ENCODE data around the gene TMPRSS2.
"Not testable (repeated sequence)": the region's sequence is repeated elsewhere in the genome, so short reads cannot be mapped to it uniquely, and the experiment has no call there.

Gene TMPRSS2

GRCh38 chr21:41444703-41445464 lies 63.1 kb downstream of the TMPRSS2 start:
- no peak for DNase-seq

GRCh38 chr21:41443562-41443961 lies 64.4 kb downstream of the TMPRSS2 start:
- DNase-seq, result no peak

DNA sequence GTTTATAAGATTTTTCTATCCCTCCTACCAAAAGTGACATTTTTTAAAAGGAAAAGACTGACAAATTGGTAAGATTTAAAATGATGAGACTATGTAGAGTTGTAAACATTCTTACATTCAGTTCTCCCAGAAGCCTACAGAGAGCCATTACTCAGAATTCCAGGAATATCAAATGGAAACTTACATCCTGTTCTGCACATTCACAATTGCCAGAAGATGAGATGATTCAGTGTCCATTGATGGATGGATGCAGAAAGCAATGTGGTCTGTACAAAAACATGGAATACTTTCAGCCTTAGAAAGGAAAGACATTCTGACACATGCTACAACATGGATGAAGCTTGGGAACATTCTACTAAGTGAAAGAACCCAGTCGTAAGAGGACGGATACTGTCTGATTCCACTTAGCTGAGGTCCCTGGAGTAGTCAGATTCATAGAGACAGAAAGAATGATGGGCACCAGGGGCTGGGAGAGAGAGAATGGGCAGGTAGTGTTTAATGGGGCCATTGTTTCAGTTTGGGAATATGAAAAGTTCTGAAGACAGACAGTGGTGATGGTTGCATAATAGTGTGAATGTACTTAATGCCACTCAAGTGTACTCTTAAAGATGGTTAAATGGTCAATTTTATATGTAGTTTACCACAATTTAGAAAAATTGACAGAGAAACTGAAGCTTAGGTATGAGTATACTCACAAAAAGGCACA lies 65.3 kb downstream of the TMPRSS2 start:
- DNase-seq, result no peak

GRCh38 chr21:41441546-41441945 lies 66.4 kb downstream of the TMPRSS2 start:
- DNase-seq, result no peak

DNA sequence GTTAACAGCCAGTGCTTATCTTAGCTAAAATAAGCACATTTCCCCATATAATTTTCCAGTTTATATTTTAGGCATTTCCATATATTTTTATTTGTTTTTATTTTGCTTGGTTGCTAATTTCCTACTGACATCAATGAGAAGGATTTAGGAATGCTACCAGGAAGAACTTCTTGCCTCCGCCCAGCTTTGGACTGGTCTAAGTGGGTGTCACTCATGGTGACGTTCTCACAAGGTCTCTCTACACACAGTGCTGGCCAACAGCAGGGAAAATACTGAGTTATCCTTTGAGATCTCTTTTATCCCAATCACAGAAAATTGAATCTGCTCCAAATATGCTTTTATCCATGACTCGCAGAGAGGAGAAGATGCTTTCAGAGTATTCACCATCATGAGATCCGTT lies 68.7 kb downstream of the TMPRSS2 start:
- DNase-seq, result no peak

DNA sequence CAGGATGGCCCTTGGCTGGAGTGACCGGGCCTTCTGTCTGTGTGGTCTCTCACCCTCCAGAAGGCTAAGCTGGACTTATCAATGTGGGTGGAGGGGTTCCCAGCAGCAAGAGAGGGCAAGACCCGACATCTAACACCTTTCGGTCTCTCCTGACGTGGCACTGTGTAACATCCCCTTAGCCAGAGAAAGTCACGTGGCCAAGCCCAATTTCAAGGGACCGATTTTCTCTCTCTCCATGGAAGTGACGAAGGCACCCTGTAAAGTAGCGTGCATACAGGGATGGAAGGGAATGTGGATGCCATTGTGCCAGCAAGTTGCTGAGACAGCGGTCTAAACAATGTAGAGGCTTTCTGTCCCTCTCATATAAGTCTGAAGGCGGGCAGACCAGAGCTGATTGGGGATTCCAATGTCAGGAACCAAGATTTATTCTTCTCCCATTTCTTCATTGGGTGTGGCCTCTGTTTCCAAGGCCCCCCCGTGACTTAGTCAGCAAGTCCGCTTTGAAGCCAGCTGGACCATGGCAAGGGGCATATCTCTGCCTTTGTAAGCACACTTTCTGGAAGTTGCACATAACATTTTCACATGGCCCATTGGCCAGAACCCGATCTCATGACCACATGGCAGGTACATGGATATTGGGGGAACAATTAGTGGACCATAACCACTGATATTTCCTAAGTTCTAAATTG lies 69.4 kb downstream of the TMPRSS2 start:
- no peak for DNase-seq

DNA sequence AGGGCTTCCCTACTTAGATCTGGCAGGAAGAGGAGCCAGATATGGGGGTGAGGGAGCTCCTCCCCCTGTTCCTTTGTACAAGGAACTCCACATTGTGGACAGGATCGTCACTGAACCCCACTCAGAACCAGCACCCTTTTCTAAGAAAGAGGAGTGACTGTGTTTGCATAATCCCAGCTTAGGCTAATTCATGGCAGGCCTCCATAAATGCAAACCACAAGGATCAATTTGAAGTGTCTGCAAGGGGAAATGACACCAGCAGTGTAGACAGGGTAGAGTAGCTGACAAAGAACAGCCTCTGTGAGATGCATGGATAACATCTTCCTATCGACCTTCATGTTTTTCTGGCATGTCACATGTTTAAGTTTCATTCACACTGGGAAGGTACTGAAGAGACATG lies 70.2 kb downstream of the TMPRSS2 start:
- no peak for DNase-seq

- no peak for DNase-seq
Observed at GRCh38 chr21:41435706-41436105, 72.3 kb downstream of the TMPRSS2 start.

- no peak for DNase-seq
Observed at GRCh38 chr21:41433566-41433965, 74.4 kb downstream of the TMPRSS2 start.

DNA sequence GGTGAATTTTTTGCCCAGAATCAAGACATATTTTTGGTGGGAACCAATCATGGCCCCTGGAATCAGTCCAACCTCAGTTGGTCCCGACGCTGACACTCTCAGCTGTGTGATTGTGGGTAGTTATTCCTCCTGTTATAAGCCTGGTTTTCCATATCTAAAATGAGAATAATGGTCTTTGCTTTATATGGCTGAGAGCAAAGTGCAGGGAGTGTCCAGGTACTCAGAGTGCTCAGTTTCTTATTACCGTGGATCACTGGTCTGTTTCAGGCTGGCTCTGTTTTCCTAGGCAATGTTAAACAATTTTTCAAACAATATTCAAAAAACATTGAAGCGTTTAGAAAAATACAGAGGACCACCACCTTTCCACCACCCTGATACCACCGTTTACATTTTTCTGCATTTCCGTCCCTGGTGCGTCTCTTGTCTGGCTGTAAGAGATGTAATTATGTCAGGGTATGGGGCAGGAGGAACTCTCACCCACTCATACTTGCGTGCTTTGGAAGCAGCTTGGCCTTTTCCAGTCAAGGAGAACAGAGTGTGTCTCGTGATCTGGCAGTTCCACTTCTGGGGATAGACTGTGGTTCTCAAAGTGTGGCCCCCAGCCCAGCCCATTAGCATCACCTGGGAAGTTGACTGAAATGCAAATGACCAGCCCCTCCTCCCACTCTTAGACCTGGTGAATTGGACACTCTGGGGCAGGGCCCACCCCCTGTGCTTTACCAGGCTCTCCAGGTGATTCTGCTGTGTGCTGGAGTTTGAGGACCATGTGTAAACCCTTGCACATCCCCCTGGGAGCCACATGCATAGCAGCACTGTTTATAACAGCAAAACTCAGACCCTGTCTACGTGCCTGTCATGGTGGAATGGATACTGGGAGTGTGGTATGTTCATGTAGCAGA lies 75.1 kb downstream of the TMPRSS2 start:
- DNase-seq, result no peak

DNA sequence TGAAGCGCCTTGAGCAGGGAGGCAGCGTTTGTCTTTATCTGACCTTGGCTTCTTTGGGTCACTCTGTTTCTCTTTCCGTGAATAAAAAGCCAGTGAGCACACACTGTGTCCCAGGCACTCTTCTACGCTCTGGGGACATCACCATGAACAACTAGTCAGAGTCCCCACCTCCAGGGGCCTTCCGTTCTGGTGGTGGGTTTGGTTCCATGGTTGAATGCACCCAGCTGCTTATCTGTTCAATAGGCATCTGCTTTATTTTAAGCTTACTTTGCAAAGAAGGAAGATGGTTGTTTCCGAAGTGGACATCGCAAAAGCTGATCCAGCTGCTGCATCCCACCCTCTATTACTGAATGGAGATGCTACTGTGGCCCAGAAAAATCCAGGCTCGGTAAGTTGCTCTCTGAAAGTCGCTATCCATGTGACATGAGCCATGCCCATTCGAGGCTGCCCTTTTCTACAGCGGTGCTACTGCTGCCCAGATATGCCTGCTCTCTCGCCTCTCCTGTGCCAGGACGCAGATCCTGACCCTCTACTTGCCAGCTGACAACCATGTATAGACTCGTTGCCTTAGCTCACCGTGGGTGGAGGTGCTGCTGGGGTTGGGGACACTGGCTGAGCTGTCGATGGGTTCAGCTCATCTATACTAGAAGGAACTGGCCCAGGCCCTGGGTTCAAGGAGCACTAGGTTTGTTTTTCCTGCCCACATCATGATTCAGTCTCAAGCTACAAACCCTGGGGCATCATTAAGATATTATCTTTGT lies 76.0 kb downstream of the TMPRSS2 start:
- no peak for DNase-seq

DNA sequence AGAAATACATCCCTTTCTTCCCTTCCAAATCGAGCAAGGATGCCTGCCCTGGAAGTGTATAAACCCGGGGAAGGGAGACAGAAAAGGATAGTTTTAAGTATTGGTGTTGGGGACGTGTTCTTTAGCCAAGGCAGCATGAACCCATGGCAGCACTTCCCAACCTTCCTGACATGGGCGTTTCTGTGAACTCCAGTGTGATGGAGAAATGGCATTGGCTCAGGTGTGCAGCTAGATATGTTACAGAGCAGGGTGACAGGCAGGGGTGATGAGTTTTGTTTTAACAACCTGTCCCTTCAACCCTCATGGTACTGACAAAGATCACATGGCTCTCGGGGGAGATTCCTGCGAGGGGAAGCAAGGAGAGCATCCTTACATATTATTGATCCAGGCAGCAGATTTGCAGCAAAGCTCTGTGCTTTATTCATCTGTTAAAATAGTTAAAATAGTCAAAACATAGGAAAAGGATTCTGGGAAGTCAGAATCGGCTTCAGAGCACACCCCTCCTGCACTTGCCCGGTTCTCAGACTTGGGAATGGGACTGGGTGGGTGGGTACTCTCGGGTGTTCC lies 78.0 kb downstream of the TMPRSS2 start:
- DNase-seq, result no peak

GRCh38 chr21:41429305-41429704 lies 78.7 kb downstream of the TMPRSS2 start:
- no peak for DNase-seq

- no peak for DNase-seq
Observed at GRCh38 chr21:41428847-41429246, 79.1 kb downstream of the TMPRSS2 start.

GRCh38 chr21:41428311-41428710 lies 79.6 kb downstream of the TMPRSS2 start:
- DNase-seq, result no peak

- no peak for DNase-seq
Observed at GRCh38 chr21:41427556-41427955, 80.4 kb downstream of the TMPRSS2 start.

DNA sequence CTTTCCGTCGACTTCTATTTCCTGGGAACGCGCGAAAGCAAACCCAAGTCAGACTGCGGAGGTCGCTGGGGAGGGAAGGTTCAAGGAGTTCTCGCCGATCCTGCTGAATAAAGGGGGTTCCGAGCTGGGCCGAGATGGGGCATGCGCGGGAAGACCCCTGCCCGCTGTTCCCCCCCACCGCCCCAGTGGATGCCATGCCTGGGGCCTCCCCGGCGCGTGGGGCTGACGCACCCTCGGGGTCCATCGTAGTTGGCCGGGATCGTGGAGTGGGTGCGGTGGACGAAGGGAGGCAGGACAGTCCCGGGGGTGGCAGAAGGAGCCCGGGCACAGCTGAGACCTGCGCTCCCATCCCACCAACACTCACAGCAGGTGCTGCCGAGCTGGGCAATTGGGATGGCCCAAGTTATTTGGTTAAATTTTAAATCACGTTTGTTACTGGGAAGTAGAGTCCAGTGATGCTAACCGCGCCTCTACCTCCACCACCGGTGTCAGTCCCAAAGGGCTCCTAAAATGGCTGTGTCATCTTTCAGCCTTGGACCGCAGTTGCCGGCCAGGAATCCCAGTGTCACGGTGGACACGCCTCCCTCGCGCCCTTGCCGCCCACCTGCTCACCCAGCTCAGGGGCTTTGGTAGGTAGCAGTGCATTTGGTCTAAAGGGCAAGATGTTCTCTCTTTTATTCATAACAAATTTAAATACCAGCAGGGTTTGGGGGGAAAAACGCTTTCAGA lies 81.1 kb downstream of the TMPRSS2 start:
- DNase-seq, result no peak

- no peak for DNase-seq
Observed at GRCh38 chr21:41425954-41426675, 81.8 kb downstream of the TMPRSS2 start, which contains the start of gene MX1. TSS of gene MX1 (plus strand) at chr21:41426239. CDS start at chr21:41432071, 5,832 bp downstream.

- DNase-seq, result no peak
Observed at GRCh38 chr21:41425588-41425953, 82.4 kb downstream of the TMPRSS2 start.

DNA sequence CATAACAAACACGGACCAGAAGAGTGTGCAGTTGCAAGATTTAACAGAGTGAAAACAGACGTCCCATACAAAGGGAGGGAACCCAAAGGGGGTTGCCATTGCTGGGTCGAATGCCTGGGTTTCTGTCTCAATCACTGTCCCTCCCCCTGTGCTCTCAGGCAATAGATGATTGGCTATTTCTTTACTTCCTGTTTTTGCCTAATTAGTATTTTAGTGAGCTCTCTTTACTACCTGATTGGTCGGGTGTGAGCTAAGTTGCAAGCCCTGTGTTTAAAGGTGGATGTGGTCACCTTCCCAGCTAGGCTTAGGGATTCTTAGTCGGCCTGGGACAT lies 84.7 kb downstream of the TMPRSS2 start:
- DNase-seq, result not testable (repeated sequence)
